Activated CD4-positive, alpha-beta T cell treated with anti-CD3 and anti-CD28 coated beads, Interleukin-2, amount 50 U/mL, for 4 hours (primary cell): ENCODE data around the gene TRPM7.

ENCODE experiments used
- DNase-seq, 2 experiments: peaks; one replicate each; pipeline ENCODE4 v3.0.0-alpha.2; 2020

TRPM7 gene

GRCh38 chr15:50558012-50558411 lies 128.6 kb downstream of the TRPM7 start:
- no peak for DNase-seq

GRCh38 chr15:50556642-50557371 lies 129.8 kb downstream of the TRPM7 start:
- no peak for DNase-seq

- no peak for DNase-seq
Measured at GRCh38 chr15:50552238-50552637, 134.4 kb downstream of the TRPM7 start.

GRCh38 chr15:50549326-50549725 lies 137.3 kb downstream of the TRPM7 start:
- no peak for DNase-seq

GRCh38 chr15:50546566-50546965 lies 140.0 kb downstream of the TRPM7 start, which contains the start of gene USP50:
TSS of gene USP50 (minus strand) at chr15:50546666. CDS start at chr15:50546525, 141 bp downstream.
- no peak for DNase-seq

- no peak for DNase-seq
Measured at GRCh38 chr15:50544368-50544767, 142.2 kb downstream of the TRPM7 start.

- DNase-seq = no peak
Measured at GRCh38 chr15:50543556-50543955, 143.0 kb downstream of the TRPM7 start.

- DNase-seq = no peak
Measured at GRCh38 chr15:50542887-50543210, 143.7 kb downstream of the TRPM7 start.

- no peak for DNase-seq
Measured at GRCh38 chr15:50531766-50532165, 154.8 kb downstream of the TRPM7 start.

GRCh38 chr15:50531163-50531562 lies 155.4 kb downstream of the TRPM7 start:
- DNase-seq = no peak

GRCh38 chr15:50523851-50524251 lies 162.7 kb downstream of the TRPM7 start:
- no peak for DNase-seq

- DNase-seq = no peak
Measured at GRCh38 chr15:50519740-50520425, 166.7 kb downstream of the TRPM7 start.

- no peak for DNase-seq
Measured at GRCh38 chr15:50513001-50513400, 173.6 kb downstream of the TRPM7 start.
